ENCODE data around the gene APBB1IP.

APBB1IP gene

GRCh38 chr10:26478061-26478460, 39.9 kb downstream of the APBB1IP start:
- Histone ChIP-seq H3K27ac (ENCODE audit: extremely low read depth, low read depth, low read length) (no peak overlapping the region), H3K36me3 (ENCODE audit: control insufficient read depth in 2 of 2, insufficient read depth in 1 of 2, low read length in 2 of 2) (no peaks in the 10 kb centered on the region), H3K4me1 (ENCODE audit: control insufficient read depth, insufficient read depth, low read length) (no peaks in the 10 kb centered on the region), H3K9me3 (ENCODE audit: control insufficient read depth, insufficient read depth, low read depth, low read length) (no peaks in the 10 kb centered on the region), H3K4me3 (ENCODE audit: low read depth, low read length) (no peak overlapping the region)
- TF ChIP-seq ZNF174 (tag by site-specific recombination; IDR thresholded peaks at IDR 0.05): no peak
- peak; percentile 43; the same call in 1 of the 2 replicates for TF ChIP-seq EGR2 (tag by site-specific recombination; IDR thresholded peaks at IDR 0.05; ENCODE audit: low read depth)
- TF ChIP-seq SCRT2 (tag by site-specific recombination; IDR thresholded peaks at IDR 0.05): no peak
- no peak for TF ChIP-seq ZNF423 (tag by site-specific recombination; IDR thresholded peaks at IDR 0.05)
- TF ChIP-seq WT1 (tag by site-specific recombination; IDR thresholded peaks at IDR 0.05): no peak
- 0 out of 2 replicates have a peak, but pooled peaks have one; percentile 13 for TF ChIP-seq ZFHX2 (tag by site-specific recombination; conservative IDR thresholded peaks at IDR 0.05)
- ChIA-PET POLR2A (no interaction called here), CTCF (no interaction called here)

- POLR2A ChIA-PET: interaction anchor here (0.8 kb wide), 1 partner anchor 27 kb away, joined by 5 read pairs; no protein-coding TSS in a partner anchor
- Histone ChIP-seq H3K4me3 (ENCODE audit: low read depth, low read length) (no peak overlapping the region), H3K27ac (ENCODE audit: extremely low read depth, low read depth, low read length) (no peak overlapping the region), H3K9me3 (ENCODE audit: control insufficient read depth, insufficient read depth, low read depth, low read length) (no peaks in the 10 kb centered on the region), H3K4me1 (ENCODE audit: control insufficient read depth, insufficient read depth, low read length) (no peaks in the 10 kb centered on the region), H3K36me3 (ENCODE audit: control insufficient read depth in 2 of 2, insufficient read depth in 1 of 2, low read length in 2 of 2) (no peaks in the 10 kb centered on the region)
- CTCF ChIA-PET: no interaction called here
- TF ChIP-seq ZNF174 (tag by site-specific recombination; IDR thresholded peaks at IDR 0.05) (no peak), ZNF266 (tag by site-specific recombination; IDR thresholded peaks at IDR 0.05; ENCODE audit: low read depth) (no peak), ZBTB11 (tag by site-specific recombination; conservative IDR thresholded peaks at IDR 0.05; ENCODE audit: low read depth) (no peak), HOXC10 (CRISPR knock-in tag; IDR thresholded peaks at IDR 0.05) (no peak), ZNF830 (tag by site-specific recombination; IDR thresholded peaks at IDR 0.05; ENCODE audit: low read depth) (no peak), INSM2 (tag by site-specific recombination; IDR thresholded peaks at IDR 0.05) (no peak), ZNF248 (tag by site-specific recombination; IDR thresholded peaks at IDR 0.05) (no peak), ZBTB7A (tag by site-specific recombination; IDR thresholded peaks at IDR 0.05; ENCODE audit: low read depth) (no peak), MEIS1 (CRISPR knock-in tag; IDR thresholded peaks at IDR 0.05; ENCODE audit: borderline replicate concordance) (no peak), PATZ1 (tag by site-specific recombination; IDR thresholded peaks at IDR 0.05) (no peak), ZNF529 (tag by site-specific recombination; IDR thresholded peaks at IDR 0.05; ENCODE audit: insufficient replicate concordance) (no peak), ZFP41 (tag by site-specific recombination; IDR thresholded peaks at IDR 0.05; ENCODE audit: borderline replicate concordance) (no peak), ZNF549 (tag by site-specific recombination; IDR thresholded peaks at IDR 0.05) (no peak), SP3 (tag by site-specific recombination; IDR thresholded peaks at IDR 0.05) (no peak), KLF16 (tag by site-specific recombination; IDR thresholded peaks at IDR 0.05) (no peak), PRDM1 (tag by site-specific recombination; IDR thresholded peaks at IDR 0.05) (no peak), ZSCAN16 (tag by site-specific recombination; IDR thresholded peaks at IDR 0.05) (no peak), SP2 (tag by site-specific recombination; IDR thresholded peaks at IDR 0.05) (no peak), ZNF280D (tag by site-specific recombination; IDR thresholded peaks at IDR 0.05) (no peak)
These were observed 41.8 kb downstream of the APBB1IP start for GRCh38 chr10:26479766-26480492.

Measured in HEK293 (cell line).